SK-N-SH treated with all-trans-retinoic acid at 6 μM for 48 hours (cell line): ENCODE measurements around the gene ESAM.

Experiments
- ARNTL ChIP-seq: fragments of 450-650 bp; formaldehyde crosslinking; IDR thresholded peaks from 2 replicates; pipeline ENCODE4 v1.5.0; 2020; ENCODE audit warnings: low read depth, mild to moderate bottlenecking, moderate library complexity, borderline replicate concordance
- ESRRG ChIP-seq: fragments of 250-450 bp; sonication (Bioruptor Pico); IDR thresholded peaks from 2 replicates; pipeline ENCODE4 v1.6.1; 2021; ENCODE audit warnings: mild to moderate bottlenecking
- OSR1 ChIP-seq: fragments of 250-450 bp; sonication (Bioruptor Pico); IDR thresholded peaks from 2 replicates; pipeline ENCODE4 v1.8.0; 2022; ENCODE audit warnings: moderate library complexity, mild to moderate bottlenecking, inconsistent platforms
- SNAI2 ChIP-seq: fragments of 250-450 bp; sonication (Bioruptor Pico); IDR thresholded peaks from 2 replicates; pipeline ENCODE4 v1.5.0; 2020; ENCODE audit warnings: mild to moderate bottlenecking, moderate library complexity
- TOX ChIP-seq: fragments of 250-450 bp; sonication (Bioruptor Pico); IDR thresholded peaks from 2 replicates; pipeline ENCODE4 v1.8.0; 2021; ENCODE audit warnings: mild to moderate bottlenecking, moderate library complexity, borderline replicate concordance
- ZC3H10 ChIP-seq: fragments of 250-450 bp; sonication (Bioruptor Pico); IDR thresholded peaks from 2 replicates; pipeline ENCODE4 v1.5.1; 2021; ENCODE audit warnings: mild to moderate bottlenecking, moderate library complexity
- ZFP3 ChIP-seq: fragments of 250-450 bp; sonication (Bioruptor Pico); IDR thresholded peaks from 2 replicates; pipeline ENCODE4 v1.5.0; 2020; ENCODE audit warnings: mild to moderate bottlenecking, moderate library complexity
- ZNF8 ChIP-seq: fragments of 450-650 bp; formaldehyde crosslinking; IDR thresholded peaks from 2 replicates; pipeline ENCODE4 v1.5.0; 2020; ENCODE audit warnings: mild to moderate bottlenecking, moderate library complexity
- TF ChIP-seq, protein P1 (sequence below): fragments of 250-450 bp; sonication (Bioruptor Pico); IDR thresholded peaks from 2 replicates; pipeline ENCODE4 v1.5.0; 2020; ENCODE audit warnings: mild to moderate bottlenecking, moderate library complexity
- TF ChIP-seq, protein P2 (sequence below): fragments of 250-450 bp; sonication (Bioruptor Pico); IDR thresholded peaks from 2 replicates; pipeline ENCODE4 v1.8.0; 2021; ENCODE audit warnings: low read depth, mild to moderate bottlenecking, moderate library complexity, borderline replicate concordance

- TF ChIP-seq, protein P1, sequence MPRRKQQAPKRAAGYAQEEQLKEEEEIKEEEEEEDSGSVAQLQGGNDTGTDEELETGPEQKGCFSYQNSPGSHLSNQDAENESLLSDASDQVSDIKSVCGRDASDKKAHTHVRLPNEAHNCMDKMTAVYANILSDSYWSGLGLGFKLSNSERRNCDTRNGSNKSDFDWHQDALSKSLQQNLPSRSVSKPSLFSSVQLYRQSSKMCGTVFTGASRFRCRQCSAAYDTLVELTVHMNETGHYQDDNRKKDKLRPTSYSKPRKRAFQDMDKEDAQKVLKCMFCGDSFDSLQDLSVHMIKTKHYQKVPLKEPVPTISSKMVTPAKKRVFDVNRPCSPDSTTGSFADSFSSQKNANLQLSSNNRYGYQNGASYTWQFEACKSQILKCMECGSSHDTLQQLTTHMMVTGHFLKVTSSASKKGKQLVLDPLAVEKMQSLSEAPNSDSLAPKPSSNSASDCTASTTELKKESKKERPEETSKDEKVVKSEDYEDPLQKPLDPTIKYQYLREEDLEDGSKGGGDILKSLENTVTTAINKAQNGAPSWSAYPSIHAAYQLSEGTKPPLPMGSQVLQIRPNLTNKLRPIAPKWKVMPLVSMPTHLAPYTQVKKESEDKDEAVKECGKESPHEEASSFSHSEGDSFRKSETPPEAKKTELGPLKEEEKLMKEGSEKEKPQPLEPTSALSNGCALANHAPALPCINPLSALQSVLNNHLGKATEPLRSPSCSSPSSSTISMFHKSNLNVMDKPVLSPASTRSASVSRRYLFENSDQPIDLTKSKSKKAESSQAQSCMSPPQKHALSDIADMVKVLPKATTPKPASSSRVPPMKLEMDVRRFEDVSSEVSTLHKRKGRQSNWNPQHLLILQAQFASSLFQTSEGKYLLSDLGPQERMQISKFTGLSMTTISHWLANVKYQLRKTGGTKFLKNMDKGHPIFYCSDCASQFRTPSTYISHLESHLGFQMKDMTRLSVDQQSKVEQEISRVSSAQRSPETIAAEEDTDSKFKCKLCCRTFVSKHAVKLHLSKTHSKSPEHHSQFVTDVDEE (CRISPR knock-in tag) = no peak
- TF ChIP-seq, protein P2, sequence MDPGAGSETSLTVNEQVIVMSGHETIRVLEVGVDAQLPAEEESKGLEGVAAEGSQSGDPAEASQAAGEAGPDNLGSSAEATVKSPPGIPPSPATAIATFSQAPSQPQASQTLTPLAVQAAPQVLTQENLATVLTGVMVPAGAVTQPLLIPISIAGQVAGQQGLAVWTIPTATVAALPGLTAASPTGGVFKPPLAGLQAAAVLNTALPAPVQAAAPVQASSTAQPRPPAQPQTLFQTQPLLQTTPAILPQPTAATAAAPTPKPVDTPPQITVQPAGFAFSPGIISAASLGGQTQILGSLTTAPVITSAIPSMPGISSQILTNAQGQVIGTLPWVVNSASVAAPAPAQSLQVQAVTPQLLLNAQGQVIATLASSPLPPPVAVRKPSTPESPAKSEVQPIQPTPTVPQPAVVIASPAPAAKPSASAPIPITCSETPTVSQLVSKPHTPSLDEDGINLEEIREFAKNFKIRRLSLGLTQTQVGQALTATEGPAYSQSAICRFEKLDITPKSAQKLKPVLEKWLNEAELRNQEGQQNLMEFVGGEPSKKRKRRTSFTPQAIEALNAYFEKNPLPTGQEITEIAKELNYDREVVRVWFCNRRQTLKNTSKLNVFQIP (CRISPR knock-in tag) = no peak
- TF ChIP-seq ZC3H10 (CRISPR knock-in tag) (no peak), OSR1 (no peak), ARNTL (no peak), SNAI2 (CRISPR knock-in tag) (no peak), ZFP3 (no peak), ZNF8 (CRISPR knock-in tag) (no peak), ESRRG (CRISPR knock-in tag) (no peak), TOX (no peak)
Measured at GRCh38 chr11:124811399-124812125, 49.5 kb upstream of the ESAM start.
